Liver (tissue), 9 donors: ENCODE measurements around the gene UBAP2. TPM values are rescaled to one million over a fixed set of nuclear protein-coding genes. Genes with fewer than 3 reads are reported as not detected.
"Not testable (repeated sequence)": the region's sequence is repeated elsewhere in the genome, so short reads cannot be mapped to it uniquely, and the experiment has no call there.

ENCODE experiments used
- DNase-seq: peaks from one replicate; pipeline ENCODE4 v3.0.0-alpha.2; 2017; ENCODE audit warnings: low spot score
- H3K27ac ChIP-seq, 2 donors: one replicate each; pipeline ENCODE4 v1.7.0; 2013; ENCODE audit warnings: inconsistent platforms in 2 of 2, low read length in 2 of 2, control low read depth in 1 of 2, low read depth in 1 of 2, mild to moderate bottlenecking in 1 of 2
- H3K27me3 ChIP-seq, 4 donors: one replicate each; pipeline versions ENCODE4 v1.6.1 to v1.7.0; 2013; ENCODE audit warnings: low read length in 3 of 4, inconsistent platforms in 1 of 4, mild to moderate bottlenecking in 1 of 4, moderate library complexity in 1 of 4; ENCODE audit not compliant: control insufficient read depth in 4 of 4, insufficient read depth in 4 of 4
- H3K36me3 ChIP-seq, 4 donors: one replicate each; pipeline versions ENCODE4 v1.6.1 to v1.7.0; 2013; ENCODE audit warnings: low read length in 3 of 4, mild to moderate bottlenecking in 3 of 4, low read depth in 1 of 4, moderate library complexity in 1 of 4; ENCODE audit not compliant: control insufficient read depth in 4 of 4, insufficient read depth in 3 of 4
- H3K4me1 ChIP-seq, 4 donors: one replicate each; pipeline versions ENCODE4 v1.6.1 to v1.7.0; 2013; ENCODE audit warnings: low read length in 3 of 4, mild to moderate bottlenecking in 3 of 4, moderate library complexity in 1 of 4; ENCODE audit not compliant: control insufficient read depth in 4 of 4, insufficient read depth in 4 of 4
- H3K4me3 ChIP-seq, 3 donors: one replicate each; pipeline versions ENCODE4 v1.6.1 to v1.7.0; 2013; ENCODE audit warnings: low read length in 3 of 3, control low read depth in 1 of 3, low read depth in 1 of 3, mild to moderate bottlenecking in 1 of 3
- H3K9ac ChIP-seq, 2 donors: one replicate each; pipeline ENCODE4 v1.7.0; 2013; ENCODE audit warnings: low read length in 2 of 2, mild to moderate bottlenecking in 2 of 2, moderate library complexity in 2 of 2, control low read depth in 1 of 2, low read depth in 1 of 2
- H3K9me3 ChIP-seq, 4 donors: one replicate each; pipeline versions ENCODE4 v1.6.1 to v1.7.0; 2013; ENCODE audit warnings: low read length in 3 of 4; ENCODE audit not compliant: control insufficient read depth in 4 of 4
- EGR1 ChIP-seq, 2 donors: IDR thresholded peaks; 2 replicates each; pipeline ENCODE4 v1.6.1; 2016 to 2018; ENCODE audit warnings: antibody characterized with exemption in 2 of 2, low read depth in 2 of 2
- FOXA1 ChIP-seq: IDR thresholded peaks from 2 replicates; pipeline ENCODE4 v1.6.1; 2016; ENCODE audit warnings: antibody characterized with exemption
- FOXA2 ChIP-seq: IDR thresholded peaks from 2 replicates; pipeline ENCODE4 v1.6.1; 2016; ENCODE audit warnings: antibody characterized with exemption
- GABPA ChIP-seq, 2 donors: IDR thresholded peaks in 1 of 2; conservative IDR thresholded peaks in 1 of 2; 2 replicates each; pipeline ENCODE4 v1.6.1; 2016; ENCODE audit warnings: antibody characterized with exemption in 2 of 2, mild to moderate bottlenecking in 1 of 2, moderate library complexity in 1 of 2
- HNF4A ChIP-seq, 2 donors: conservative IDR thresholded peaks; 2 replicates each; pipeline ENCODE4 v1.6.1; 2016; ENCODE audit warnings: antibody characterized with exemption in 2 of 2, mild to moderate bottlenecking in 2 of 2
- HNF4G ChIP-seq: IDR thresholded peaks from 2 replicates; pipeline ENCODE4 v1.6.1; 2016; ENCODE audit warnings: antibody characterized with exemption
- JUND ChIP-seq, 2 donors: IDR thresholded peaks; 2 replicates each; pipeline ENCODE4 v1.6.1; 2016; ENCODE audit warnings: antibody characterized with exemption in 2 of 2
- MAX ChIP-seq: IDR thresholded peaks from 2 replicates; pipeline ENCODE4 v1.6.1; 2016; ENCODE audit warnings: antibody characterized with exemption
- NR2F2 ChIP-seq: IDR thresholded peaks from 2 replicates; pipeline ENCODE4 v1.6.1; 2016; ENCODE audit warnings: antibody characterized with exemption
- RAD21 ChIP-seq, 2 donors: IDR thresholded peaks; 2 replicates each; pipeline ENCODE4 v1.6.1; 2016; ENCODE audit warnings: antibody characterized with exemption in 2 of 2, mild to moderate bottlenecking in 2 of 2
- SP1 ChIP-seq: IDR thresholded peaks from 2 replicates; pipeline ENCODE4 v1.6.1; 2018; ENCODE audit warnings: antibody characterized with exemption, mild to moderate bottlenecking
- WGBS: extraction: QIAGEN DNeasy Blood & Tissue Kit; methylation state at CpG from one replicate; pipeline ENCODE4 v1.1.7; 2013; 5-methylcytosine and 5-hydroxymethylcytosine counted together
- polyA plus RNA-seq, 2 donors: library from polyadenylated mRNA; stranded (reverse) in 1 of 2; unstranded in 1 of 2; fragments of 200-250 nt in 1 of 2; fragments of >200 nt in 1 of 2; fragmentation: Nextera tagmentation in 1 of 2; extraction: Ambion mirVana in 1 of 2; gene quantifications; one replicate each; pipeline versions ENCODE4 v1.2.1 to v1.2.3, GENCODE V29; 2013 to 2015
- total RNA-seq, 2 donors: library from RNA; depleted of rRNA; stranded (reverse); fragments of >200 nt; gene quantifications; one replicate each; pipeline ENCODE4 v1.2.3, GENCODE V29; 2014
- TF ChIP-seq, protein P1 (sequence below): IDR thresholded peaks from 2 replicates; pipeline ENCODE4 v1.6.1; 2016; ENCODE audit warnings: antibody characterized with exemption, mild to moderate bottlenecking
- donor health status: healthy.
- donor health status: healthy.
- donor health status: healthy.
- donor health status: healthy.
- donor health status: healthy.

Gene UBAP2
- total and polyA plus RNA-seq, 4 donors, result 5.4 to 12.6 (median 8.3) TPM

DNA sequence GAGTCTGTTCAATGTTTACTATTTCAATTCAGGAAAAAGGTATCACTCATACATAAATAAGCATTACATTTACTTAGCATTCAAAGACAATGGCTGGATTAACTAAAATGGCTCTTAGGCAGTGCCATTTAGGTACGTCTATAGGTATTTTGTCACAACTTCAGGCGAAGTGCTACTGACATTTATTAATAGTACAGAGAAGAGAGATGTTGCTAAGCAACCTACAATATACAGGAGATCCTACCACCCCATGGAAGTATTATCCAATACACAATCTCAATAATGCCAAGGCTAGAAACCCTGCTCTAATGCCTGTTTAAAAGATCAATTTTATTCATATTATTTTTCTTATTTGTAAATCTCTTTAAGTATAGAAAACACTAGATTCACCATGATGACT lies 76.0 kb downstream of the UBAP2 start:
- Histone ChIP-seq H3K9ac (no peak overlapping the region), H3K4me1 (peaks cover 0 to 11% (median 8%) of the 10 kb centered on the region in 4 donors), H3K9me3 (no peaks in the 10 kb centered on the region), H3K27ac (no peak overlapping the region), H3K36me3 (peaks cover 2 to 17% (median 8%) of the 10 kb centered on the region in 4 donors), H3K27me3 (no peaks in the 10 kb centered on the region), H3K4me3 (no peak overlapping the region)
- TF ChIP-seq NR2F2 (no peak), JUND (IDR thresholded peaks at IDR 0.05) (no peak)
- WGBS, result 97% methylated on average over 2 of the region's 2 CpGs
- DNase-seq, result no peak

- DNase-seq, result no peak
- no peak for TF ChIP-seq GABPA (IDR thresholded peaks at IDR 0.05 in 1 of 2, conservative IDR thresholded peaks at IDR 0.05 in 1 of 2)
- TF ChIP-seq, protein P1, sequence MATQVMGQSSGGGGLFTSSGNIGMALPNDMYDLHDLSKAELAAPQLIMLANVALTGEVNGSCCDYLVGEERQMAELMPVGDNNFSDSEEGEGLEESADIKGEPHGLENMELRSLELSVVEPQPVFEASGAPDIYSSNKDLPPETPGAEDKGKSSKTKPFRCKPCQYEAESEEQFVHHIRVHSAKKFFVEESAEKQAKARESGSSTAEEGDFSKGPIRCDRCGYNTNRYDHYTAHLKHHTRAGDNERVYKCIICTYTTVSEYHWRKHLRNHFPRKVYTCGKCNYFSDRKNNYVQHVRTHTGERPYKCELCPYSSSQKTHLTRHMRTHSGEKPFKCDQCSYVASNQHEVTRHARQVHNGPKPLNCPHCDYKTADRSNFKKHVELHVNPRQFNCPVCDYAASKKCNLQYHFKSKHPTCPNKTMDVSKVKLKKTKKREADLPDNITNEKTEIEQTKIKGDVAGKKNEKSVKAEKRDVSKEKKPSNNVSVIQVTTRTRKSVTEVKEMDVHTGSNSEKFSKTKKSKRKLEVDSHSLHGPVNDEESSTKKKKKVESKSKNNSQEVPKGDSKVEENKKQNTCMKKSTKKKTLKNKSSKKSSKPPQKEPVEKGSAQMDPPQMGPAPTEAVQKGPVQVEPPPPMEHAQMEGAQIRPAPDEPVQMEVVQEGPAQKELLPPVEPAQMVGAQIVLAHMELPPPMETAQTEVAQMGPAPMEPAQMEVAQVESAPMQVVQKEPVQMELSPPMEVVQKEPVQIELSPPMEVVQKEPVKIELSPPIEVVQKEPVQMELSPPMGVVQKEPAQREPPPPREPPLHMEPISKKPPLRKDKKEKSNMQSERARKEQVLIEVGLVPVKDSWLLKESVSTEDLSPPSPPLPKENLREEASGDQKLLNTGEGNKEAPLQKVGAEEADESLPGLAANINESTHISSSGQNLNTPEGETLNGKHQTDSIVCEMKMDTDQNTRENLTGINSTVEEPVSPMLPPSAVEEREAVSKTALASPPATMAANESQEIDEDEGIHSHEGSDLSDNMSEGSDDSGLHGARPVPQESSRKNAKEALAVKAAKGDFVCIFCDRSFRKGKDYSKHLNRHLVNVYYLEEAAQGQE, result no peak
- TF ChIP-seq MAX, result no peak
- TF ChIP-seq RAD21 (IDR thresholded peaks at IDR 0.05), result no peak
- H3K27me3 ChIP-seq, result no peaks in the 10 kb centered on the region
- H3K27ac ChIP-seq, result no peak overlapping the region
- no peak overlapping the region for H3K9ac ChIP-seq
- H3K36me3 ChIP-seq, result peaks cover 0 to 6% (median 2%) of the 10 kb centered on the region in 4 donors
- 97% methylated on average over 2 of the region's 2 CpGs for WGBS
- H3K4me1 ChIP-seq, result peaks cover 0 to 5% (median 2%) of the 10 kb centered on the region in 4 donors
- no peak overlapping the region for H3K4me3 ChIP-seq
- no peaks in the 10 kb centered on the region for H3K9me3 ChIP-seq
Measured at GRCh38 chr9:33964086-33964768, 84.5 kb downstream of the UBAP2 start.

DNA sequence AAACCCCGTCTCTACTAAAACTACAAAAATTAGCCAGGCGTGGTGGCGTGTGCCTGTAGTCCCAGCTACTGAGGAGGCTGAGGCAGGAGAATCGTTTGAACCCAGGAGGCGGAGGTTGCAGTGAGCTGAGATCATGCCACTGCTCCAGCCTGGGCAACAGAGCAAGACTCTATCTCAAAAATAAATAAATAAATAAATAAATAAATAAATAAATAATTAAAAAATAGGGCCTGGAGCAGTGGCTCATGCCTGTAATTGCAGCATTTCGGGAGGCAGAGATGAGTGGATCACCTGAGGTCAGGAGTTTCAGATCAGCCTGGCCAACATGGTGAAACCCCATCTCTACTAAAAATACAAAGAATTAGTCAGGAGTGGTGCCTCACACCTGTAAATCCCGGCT lies 86.2 kb downstream of the UBAP2 start:
- H3K4me3 ChIP-seq, DNase-seq, H3K36me3 ChIP-seq, H3K4me1 ChIP-seq, H3K27me3 ChIP-seq, H3K27ac ChIP-seq, H3K9me3 ChIP-seq, H3K9ac ChIP-seq: not testable (repeated sequence)
- 85% methylated on average over 7 of the region's 7 CpGs for WGBS

DNA sequence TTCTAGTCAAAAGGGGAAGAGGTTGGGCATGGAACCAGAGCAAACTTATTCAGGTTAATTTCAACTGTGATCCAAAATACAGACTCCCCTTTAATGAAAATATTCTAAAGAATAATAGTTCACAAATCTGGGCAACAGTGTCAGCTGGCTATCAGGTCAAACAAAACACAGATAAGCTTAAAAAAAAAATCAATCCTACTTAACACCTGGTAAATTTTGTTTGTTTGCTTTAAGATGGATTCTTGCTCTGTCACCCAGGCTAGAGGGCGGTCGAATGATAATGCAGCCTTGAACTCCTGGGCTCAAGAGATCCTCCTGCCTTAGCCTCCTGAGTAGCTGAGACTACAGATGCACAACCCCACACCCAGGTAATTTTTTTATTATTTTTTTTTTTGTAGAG lies 89.0 kb downstream of the UBAP2 start:
- Histone ChIP-seq H3K4me1 (no peaks in the 10 kb centered on the region), H3K4me3 (no peak overlapping the region), H3K9me3 (no peaks in the 10 kb centered on the region), H3K27ac (no peak overlapping the region), H3K9ac (no peak overlapping the region), H3K36me3 (peaks cover 0 to 13% (median 6%) of the 10 kb centered on the region in 4 donors), H3K27me3 (no peaks in the 10 kb centered on the region)
- no peak for DNase-seq
- TF ChIP-seq HNF4G, result no peak
- no peak for TF ChIP-seq GABPA (IDR thresholded peaks at IDR 0.05 in 1 of 2, conservative IDR thresholded peaks at IDR 0.05 in 1 of 2)
- TF ChIP-seq FOXA1, result no peak
- TF ChIP-seq EGR1 (IDR thresholded peaks at IDR 0.05; ENCODE audit: low read depth in 2 of 2), result no peak
- no peak for TF ChIP-seq HNF4A (conservative IDR thresholded peaks at IDR 0.05)
- no peak for TF ChIP-seq FOXA2
- TF ChIP-seq SP1, result no peak
- WGBS, result 87% methylated on average over 2 of the region's 2 CpGs
